NB4 (cell line): ENCODE data around the gene SCG5.

Experiments
- DNase-seq: peaks from one replicate; pipeline ENCODE4 v3.0.0; 2010; ENCODE audit warnings: low read depth
- H3K4me3 ChIP-seq: one replicate; pipeline ENCODE4 v1.5.1; 2011; ENCODE audit warnings: mild to moderate bottlenecking, low read depth, low read length, moderate library complexity
- MYC ChIP-seq: IDR thresholded peaks from 2 replicates; pipeline ENCODE4 v1.6.1; 2011; ENCODE audit warnings: low read depth, low read length
- POLR2A ChIP-seq: IDR thresholded peaks from 2 replicates; pipeline ENCODE4 v1.6.1; 2011; ENCODE audit warnings: mild to moderate bottlenecking; ENCODE audit not compliant: insufficient read length; ENCODE audit errors: extremely low read depth
- TF ChIP-seq, protein P1 (sequence below): IDR thresholded peaks from 2 replicates; pipeline ENCODE4 v1.6.1; 2011; ENCODE audit warnings: low read depth, low read length
- TF ChIP-seq, protein P2 (sequence below): IDR thresholded peaks from one replicate; pipeline ENCODE4 v1.5.1; 2012; ENCODE audit warnings: low read depth, low read length

SCG5 gene

GRCh38 chr15:32704395-32704981, 63.0 kb downstream of the SCG5 start:
- DNase-seq: no peak
- TF ChIP-seq POLR2A (no peak), MYC (no peak)
- TF ChIP-seq, protein P1, sequence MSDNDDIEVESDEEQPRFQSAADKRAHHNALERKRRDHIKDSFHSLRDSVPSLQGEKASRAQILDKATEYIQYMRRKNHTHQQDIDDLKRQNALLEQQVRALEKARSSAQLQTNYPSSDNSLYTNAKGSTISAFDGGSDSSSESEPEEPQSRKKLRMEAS: no peak
- TF ChIP-seq, protein P2, sequence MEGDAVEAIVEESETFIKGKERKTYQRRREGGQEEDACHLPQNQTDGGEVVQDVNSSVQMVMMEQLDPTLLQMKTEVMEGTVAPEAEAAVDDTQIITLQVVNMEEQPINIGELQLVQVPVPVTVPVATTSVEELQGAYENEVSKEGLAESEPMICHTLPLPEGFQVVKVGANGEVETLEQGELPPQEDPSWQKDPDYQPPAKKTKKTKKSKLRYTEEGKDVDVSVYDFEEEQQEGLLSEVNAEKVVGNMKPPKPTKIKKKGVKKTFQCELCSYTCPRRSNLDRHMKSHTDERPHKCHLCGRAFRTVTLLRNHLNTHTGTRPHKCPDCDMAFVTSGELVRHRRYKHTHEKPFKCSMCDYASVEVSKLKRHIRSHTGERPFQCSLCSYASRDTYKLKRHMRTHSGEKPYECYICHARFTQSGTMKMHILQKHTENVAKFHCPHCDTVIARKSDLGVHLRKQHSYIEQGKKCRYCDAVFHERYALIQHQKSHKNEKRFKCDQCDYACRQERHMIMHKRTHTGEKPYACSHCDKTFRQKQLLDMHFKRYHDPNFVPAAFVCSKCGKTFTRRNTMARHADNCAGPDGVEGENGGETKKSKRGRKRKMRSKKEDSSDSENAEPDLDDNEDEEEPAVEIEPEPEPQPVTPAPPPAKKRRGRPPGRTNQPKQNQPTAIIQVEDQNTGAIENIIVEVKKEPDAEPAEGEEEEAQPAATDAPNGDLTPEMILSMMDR: no peak
- no peak overlapping the region for H3K4me3 ChIP-seq

DNA sequence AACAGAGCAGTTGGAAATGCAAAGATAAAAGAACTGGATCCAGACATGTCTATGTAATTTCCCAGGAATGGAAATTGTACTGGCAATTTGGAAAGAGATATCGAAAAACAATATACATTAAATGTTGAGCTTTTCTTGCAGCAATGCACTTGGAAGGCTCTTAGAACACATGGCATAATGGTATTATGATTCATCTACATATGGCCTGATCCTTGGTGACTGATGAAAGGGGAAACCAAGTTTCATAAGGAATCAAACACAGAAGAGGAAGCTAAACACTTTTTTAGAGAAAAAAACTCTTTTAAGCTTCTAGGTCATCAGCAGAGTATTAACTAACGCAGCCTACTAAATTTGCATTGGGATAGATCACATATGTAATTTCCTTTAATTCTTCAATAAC, 63.9 kb downstream of the SCG5 start:
- DNase-seq: peak; percentile 31
- TF ChIP-seq MYC (peak; percentile 75), POLR2A (no peak)
- TF ChIP-seq, protein P1: peak; percentile 77
- no peak overlapping the region for H3K4me3 ChIP-seq

- DNase-seq: no peak
- TF ChIP-seq, protein P1: no peak
- TF ChIP-seq MYC (no peak), POLR2A (no peak)
- TF ChIP-seq, protein P2: no peak
- H3K4me3 ChIP-seq: no peak overlapping the region
These were observed 65.2 kb downstream of the SCG5 start for GRCh38 chr15:32706704-32707103.

DNA sequence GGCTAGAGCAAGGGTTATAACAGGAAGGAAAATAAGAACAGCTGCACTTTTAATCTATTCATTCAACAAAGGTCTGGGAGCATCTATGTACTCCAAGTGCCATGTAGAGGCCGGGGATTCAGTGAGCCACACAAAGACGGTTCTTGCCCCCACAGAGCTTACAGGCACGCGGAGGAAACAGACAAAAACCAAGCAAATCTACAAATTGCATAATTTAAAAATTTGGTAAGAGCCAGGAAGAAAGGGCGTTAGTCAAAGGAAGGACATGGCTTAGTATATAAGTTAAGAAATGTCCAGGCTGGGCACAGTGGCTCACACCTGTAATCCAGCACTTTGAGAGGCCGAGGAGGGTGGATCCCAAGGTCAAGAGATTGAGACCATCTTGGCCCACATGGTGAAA, 65.9 kb downstream of the SCG5 start:
- no peak overlapping the region for H3K4me3 ChIP-seq
- TF ChIP-seq, protein P1: no peak
- TF ChIP-seq MYC (no peak), POLR2A (no peak)
- TF ChIP-seq, protein P2: no peak
- no peak for DNase-seq

DNA sequence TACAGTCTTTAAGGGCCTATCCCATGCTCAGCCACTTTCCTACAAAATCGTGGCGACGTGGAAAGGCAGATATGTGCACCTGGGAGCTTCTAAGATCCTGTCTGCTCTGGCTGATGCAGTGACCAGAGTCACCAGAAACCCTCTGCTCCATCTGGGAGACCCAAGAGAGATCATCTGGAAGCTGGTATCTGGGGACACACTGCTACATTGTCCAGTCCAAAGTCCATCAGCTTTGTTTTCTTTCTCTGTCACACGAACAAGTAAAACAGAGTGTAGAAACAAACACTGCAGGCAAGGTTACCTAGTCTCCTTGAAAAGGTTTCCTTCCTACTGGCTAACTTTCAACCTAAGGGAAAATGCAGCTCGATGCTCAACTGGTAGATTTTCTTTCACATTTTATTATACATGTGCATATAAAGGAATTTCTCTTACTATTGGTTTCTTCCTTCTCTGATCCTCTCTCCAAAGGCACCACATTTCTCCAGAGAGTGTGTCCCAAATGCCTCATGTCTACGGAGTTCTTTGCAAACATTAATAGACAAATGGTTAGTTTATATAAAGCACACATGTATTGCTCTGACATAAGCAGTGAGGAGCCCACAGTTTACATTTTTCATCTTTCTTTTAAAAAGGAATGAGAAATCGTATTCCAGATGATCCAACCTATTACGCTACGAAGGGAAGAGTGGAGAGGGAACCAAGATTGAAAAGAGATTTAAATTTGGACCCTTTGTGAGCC, 68.0 kb downstream of the SCG5 start:
- no peak overlapping the region for H3K4me3 ChIP-seq
- DNase-seq: no peak
- TF ChIP-seq, protein P1: no peak
- TF ChIP-seq MYC: no peak
- TF ChIP-seq POLR2A: no peak
- TF ChIP-seq, protein P2: no peak

DNA sequence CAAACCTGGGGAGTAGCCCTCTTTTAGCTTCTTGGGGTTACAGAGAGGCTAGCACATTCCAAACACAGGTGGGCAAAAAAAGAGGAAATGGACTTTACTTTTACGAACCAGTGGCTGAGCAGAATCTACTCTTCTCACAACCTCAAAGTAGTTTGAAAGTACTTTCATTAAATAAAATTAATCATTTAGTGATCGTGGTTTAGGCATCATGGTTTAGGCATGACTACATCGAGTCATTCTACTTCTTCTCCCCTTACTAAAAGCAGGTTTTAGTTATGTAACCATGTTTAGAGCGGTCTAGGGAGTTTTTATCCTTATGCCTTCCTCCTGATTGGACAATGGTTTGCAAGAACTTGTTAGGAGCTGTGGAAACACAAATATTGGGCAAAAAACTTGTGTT, 73.8 kb downstream of the SCG5 start:
- no peak overlapping the region for H3K4me3 ChIP-seq
- TF ChIP-seq, protein P1: no peak
- TF ChIP-seq MYC (no peak), POLR2A (no peak)
- TF ChIP-seq, protein P2: no peak
- no peak for DNase-seq
